Hematopoietic multipotent progenitor cell treated with erythropoietin and hydrocortisone succinate and interleukin-3 and kit ligand, for 6 days (in vitro differentiated cells): Measurements from ENCODE around the gene CTPS1.

Source experiments
- DNase-seq: peaks from one replicate; pipeline ENCODE4 v3.0.0-alpha.2; 2015

Gene CTPS1

DNA sequence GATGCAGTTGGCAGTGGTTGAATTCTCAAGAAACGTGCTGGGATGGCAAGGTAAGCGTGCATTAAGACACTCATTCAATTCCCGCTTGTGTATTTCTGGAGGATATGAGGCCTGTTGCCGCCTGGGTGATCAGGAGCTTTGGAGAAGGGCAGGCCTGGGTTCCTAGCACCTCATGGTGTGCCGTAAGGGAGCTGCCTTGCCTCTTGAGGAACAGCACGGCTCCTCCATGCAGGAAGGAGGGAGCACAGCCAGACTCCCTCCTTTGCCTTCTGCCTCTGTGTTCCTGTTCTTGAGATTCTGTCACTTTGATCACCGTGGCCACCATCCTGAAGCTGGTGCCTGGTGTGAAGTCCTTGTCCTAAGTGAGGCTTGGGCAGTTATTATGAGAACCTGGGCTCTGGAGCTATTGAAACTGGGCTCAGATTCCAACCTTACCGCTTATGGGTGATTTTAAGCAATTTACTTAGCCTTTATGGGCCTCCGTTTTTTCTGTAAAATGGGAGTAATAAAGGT, 23.7 kb downstream of the CTPS1 start:
- DNase-seq: no peak

GRCh38 chr1:41003640-41004220, 24.2 kb downstream of the CTPS1 start:
- DNase-seq: peak; percentile 100

GRCh38 chr1:41005876-41006275, 26.4 kb downstream of the CTPS1 start:
- no peak for DNase-seq

- DNase-seq: no peak
Measured at GRCh38 chr1:41006942-41007865, 27.7 kb downstream of the CTPS1 start.

- no peak for DNase-seq
Measured at GRCh38 chr1:41009466-41009865, 30.0 kb downstream of the CTPS1 start.

GRCh38 chr1:41010345-41010744, 30.8 kb downstream of the CTPS1 start:
- no peak for DNase-seq

GRCh38 chr1:41013024-41013423, 33.5 kb downstream of the CTPS1 start:
- no peak for DNase-seq

DNA sequence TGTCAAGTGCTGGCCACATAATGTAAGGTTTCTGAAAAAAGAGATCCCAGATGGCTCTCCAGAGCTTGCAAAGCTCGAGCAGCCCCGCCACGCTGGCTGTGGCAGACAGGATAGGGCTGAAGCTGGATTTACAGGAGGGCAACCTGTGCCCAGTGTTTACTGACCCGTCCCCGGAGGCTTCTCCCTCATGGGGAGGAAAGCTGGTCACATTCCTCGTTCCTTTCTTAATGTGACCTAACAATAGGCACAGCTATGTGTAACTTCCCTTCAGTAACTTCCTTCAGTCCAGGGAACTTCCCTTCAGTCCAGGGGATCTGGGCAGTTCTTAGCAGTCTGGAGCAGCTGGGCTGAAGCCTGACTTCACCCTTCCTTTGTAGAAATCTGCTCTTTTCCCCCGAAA, 34.3 kb downstream of the CTPS1 start:
- no peak for DNase-seq

DNA sequence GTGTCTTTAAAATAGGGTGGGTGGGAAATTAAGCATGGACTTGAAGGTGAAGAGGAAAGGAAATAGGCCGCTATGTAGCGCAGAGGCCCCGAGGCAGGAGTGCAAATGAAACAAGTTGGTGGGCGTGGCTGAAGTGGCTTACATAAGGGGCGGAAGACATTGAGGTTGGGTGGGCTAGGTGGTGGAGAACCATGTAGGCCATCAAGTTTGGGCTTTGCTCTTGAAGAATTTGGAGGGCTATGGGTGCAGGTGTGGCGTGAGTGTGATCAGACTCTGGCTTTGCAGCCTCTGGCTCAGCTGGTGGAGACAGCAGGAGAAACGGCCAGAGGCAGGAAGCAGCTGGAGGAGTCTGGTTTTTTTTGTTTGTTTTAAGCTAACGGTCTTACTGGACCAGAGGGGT, 35.4 kb downstream of the CTPS1 start:
- DNase-seq: no peak

DNA sequence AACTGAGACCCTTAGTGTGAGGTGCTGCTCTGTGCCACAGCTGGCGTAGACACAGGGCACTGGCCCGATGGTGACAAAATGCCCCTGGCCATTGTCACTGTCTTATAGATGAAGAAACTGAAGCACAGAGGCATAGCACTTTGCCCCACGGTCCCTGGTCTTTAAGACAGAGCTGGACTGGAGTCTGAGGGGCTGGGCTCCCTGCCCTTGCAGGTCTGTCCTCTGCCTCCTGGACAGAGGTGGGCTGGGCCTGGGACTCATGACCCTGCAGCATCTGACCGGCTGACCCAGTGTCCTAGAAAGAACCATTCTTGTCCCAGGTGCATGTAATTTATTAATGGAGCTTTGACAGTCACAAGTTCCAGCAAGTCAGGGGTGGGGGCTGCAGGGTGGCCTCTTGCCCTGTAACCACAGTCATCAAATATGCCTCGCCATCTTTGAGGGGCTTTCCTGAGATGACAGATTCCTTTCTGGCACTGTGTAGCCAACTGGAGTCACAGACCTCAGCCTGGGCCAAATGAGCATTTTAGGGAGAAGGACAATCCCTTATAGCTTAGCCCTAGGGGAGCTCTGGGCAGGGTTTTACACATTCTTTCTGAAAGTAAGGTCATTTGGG, 35.9 kb downstream of the CTPS1 start:
- DNase-seq: no peak

GRCh38 chr1:41015897-41016470, 36.5 kb downstream of the CTPS1 start:
- no peak for DNase-seq

GRCh38 chr1:41017141-41018017, 37.9 kb downstream of the CTPS1 start:
- DNase-seq: no peak

GRCh38 chr1:41018018-41018410, 38.5 kb downstream of the CTPS1 start:
- DNase-seq: no peak

DNA sequence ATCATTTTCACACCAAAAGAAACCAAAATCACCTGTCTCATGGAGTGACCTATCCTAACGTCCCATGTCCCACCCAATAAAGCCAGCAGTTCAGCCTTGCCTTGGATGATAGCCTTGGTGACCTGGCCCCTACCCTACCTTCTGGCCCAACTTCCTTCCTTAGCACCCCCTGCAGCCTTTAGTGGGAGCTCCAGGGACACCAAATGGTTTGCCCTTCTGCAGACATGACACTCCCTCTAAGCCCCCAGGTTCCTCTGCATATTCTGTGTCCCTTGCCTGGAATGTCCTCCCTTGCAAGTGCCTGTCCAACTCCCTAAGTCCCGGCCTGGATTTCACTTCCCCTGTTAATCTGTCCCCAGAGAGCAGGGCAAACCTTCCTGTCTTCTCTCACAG, 39.9 kb downstream of the CTPS1 start:
- DNase-seq: no peak

DNA sequence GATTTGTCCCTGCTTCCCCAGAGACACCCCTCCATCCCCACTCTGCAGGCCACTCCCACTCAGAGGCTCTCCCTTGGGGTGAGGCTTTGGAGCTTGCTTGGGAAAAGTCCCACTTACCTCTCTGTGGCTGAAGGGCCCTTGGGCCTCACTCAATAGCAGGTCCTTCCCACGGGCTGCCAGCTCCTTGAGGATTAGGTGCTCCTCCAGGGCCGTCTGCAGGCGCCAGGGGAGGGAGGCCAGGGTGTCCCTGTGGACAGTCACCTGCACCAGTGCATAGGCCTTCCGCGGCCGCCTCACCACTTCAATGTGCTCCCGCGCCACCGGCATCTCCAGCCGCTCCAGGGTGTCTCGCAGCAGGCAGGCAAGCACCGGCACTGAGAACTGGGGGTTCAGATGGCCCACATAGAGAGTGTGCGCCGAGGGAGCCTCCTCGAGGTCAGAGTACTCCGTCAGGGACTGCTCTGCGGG, 40.6 kb downstream of the CTPS1 start:
- DNase-seq: no peak

DNA sequence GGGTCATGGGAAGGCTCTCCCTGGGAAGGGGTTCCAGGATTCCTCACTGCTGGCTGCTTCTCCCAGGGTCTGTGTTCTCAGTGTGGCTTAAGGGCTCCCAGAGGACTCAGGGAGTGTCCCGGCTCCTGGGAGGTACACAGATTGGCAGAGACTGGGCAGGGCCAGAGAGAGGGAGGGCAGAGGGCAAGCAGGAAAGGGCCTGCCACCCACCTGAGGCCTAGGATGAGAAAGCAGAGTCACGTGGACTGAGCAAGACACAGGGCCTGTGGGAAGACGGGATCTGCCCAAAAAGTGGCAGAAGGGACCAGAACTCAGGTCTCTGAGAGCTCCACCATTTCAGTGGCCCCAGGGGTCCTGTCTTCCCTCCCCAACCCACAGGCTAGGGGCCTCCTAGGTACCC, 41.2 kb downstream of the CTPS1 start:
- DNase-seq: no peak

DNA sequence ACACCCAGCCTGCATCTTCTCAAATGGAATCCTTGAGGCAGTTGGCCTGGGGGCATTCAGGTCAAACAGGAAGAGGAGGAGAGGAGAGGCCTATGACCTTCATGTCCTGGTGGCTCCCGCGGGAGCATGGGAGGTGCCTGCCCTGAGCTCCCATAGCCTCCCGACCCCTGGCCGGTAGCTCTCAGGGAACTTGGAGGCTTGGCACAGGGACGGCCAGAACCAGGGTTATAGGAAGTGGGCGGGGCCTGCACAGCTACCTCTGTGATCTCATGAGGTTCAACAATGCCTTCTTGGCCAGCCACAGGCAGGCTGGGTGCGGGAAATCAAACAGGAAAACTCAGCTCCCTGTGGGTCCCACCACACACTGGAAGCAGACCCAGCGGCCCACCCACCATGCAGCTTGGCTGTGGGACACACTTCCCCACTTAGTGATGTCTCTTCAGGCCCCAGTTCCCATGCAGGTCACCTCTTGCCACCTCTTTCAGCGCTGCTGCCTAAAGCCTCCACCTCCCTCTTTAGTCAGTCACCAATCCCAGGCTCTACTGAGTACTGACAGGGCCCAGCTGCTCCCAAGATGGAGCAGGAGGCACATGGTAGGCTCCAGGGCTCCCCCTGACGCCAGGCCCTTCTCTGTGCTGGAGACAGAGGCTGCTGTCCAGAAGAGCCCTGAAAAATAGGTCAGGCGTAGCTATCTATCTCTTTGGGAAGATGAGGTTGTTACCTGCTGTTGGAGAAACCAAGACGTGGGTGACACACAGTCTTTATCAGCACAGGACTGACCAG, 42.2 kb downstream of the CTPS1 start, which contains the start of gene SLFNL1:
Gene SLFNL1 (minus strand): TSS at position 200 of the 783 bp plus-strand sequence. CDS start 1,065 bp downstream, outside the sequence.
- peak; percentile 58 for DNase-seq

GRCh38 chr1:41022424-41022823, 42.9 kb downstream of the CTPS1 start:
- DNase-seq: no peak

- no peak for DNase-seq
Measured at GRCh38 chr1:41023279-41023990, 43.9 kb downstream of the CTPS1 start.

DNA sequence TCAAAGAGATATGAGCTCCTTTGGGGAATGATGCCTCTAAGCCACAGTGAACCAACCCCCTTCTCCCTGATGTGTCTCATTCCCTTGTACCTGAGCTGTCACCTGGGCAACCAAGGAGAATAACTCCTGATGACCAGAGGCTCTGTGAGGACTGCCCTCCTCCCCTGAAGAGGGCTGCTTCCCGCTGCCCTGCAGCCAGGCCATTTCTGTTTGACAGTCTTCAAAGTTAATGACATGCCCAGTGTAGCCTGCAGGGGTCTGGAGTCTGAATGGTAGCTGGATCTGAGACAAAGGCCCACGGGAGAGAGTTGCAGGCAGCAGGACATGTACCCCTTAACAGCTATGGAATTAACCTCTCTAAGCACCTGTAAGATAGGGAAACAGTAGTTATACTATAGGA, 45.5 kb downstream of the CTPS1 start:
- no peak for DNase-seq
